Measurements from ENCODE around the gene KRTAP5-9.
A peak's percentile ranks its signal among the peaks of the same experiment; 100 is the strongest.
"Not testable (repeated sequence)": the region's sequence is repeated elsewhere in the genome, so short reads cannot be mapped to it uniquely, and the experiment has no call there.

Gene KRTAP5-9

DNA sequence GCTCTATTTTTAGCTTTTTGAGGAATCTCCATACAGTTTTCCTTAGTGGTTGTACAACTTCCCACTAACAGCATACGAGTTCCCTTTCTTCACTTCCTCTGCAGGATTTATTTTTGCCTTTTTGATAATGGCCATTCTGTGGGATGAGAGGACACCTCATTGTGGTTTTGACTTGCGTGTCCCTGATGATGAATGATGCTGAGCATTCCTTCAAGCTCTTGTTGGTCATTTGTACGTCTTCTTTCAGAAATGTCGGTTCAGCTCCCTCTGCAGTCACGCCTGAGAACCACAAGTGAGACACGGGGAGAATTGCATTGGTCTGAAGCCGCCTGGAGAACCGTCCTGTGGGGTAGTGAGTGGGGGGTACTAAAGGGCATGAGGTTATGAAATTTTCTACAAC, 15.2 kb downstream of the KRTAP5-9 start:
- peak; percentile 95 for DNase-seq

DNA sequence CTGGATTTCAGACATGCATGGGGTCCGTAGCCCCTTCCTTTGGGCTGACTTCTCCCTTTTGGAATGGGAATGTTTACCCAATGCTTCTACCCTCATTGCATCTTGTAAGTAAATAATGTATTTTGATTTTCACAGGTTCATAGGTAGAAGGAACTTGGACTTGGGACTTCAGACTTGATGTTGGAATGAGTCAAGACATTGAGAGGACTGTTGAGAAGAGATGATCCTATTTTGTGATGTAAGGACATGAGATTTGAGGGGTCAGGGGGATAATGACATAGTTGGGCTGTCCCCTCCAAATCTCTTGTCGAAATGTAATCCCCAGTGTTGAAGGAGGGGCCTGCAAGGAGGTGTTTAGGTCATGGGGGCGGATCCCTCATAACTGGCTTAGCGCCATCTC, 16.2 kb downstream of the KRTAP5-9 start:
- no peak for DNase-seq

DNA sequence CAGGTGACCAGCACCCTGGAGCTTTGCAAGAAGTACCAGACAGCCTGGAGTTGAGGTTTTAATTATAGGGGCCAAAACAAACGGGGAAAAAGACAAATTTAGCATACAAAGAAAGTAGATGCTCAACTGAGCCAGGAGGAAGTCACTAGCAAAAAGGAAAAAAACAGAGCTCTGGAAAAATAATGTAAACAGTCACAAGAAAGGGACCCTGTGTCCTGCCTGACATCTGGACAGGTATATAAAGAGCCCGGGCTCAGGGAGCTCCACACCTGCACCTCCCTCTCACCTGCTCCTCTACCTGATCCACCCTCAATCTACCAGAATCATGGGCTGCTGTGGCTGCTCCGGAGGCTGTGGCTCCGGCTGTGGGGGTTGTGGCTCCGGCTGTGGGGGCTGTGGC, 17.0 kb downstream of the KRTAP5-9 start, which contains the start of gene KRTAP5-10:
Gene KRTAP5-10, plus strand, starts transcription at position 301 of the 400 bp plus-strand sequence. Its CDS starts 25 bp downstream, at position 326.
- DNase-seq = no peak

DNA sequence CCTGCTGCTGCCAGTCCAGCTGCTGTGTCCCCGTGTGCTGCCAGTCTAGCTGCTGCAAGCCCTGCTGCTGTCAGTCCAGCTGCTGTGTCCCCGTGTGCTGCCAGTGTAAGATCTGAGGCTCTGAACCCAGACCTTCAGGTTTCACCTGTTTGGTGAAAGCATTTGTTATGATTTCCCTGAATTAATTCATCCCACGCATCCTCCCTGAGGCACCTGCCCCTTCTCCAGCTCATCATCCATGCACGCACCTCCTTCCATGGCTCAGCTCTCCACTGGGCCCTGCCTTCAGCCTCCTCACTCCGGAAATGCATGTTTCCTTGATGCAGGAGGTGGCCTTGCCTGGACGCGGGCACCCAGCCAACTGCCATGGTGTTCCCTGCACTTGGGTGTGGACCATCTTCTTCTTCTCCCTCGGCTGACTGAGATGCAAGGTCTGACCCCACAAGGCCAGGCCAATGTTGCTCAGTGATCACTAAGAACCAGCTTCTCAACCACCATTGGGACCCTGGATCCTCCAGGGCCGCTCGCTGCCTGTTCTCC, 17.9 kb downstream of the KRTAP5-9 start:
- DNase-seq = no peak

DNA sequence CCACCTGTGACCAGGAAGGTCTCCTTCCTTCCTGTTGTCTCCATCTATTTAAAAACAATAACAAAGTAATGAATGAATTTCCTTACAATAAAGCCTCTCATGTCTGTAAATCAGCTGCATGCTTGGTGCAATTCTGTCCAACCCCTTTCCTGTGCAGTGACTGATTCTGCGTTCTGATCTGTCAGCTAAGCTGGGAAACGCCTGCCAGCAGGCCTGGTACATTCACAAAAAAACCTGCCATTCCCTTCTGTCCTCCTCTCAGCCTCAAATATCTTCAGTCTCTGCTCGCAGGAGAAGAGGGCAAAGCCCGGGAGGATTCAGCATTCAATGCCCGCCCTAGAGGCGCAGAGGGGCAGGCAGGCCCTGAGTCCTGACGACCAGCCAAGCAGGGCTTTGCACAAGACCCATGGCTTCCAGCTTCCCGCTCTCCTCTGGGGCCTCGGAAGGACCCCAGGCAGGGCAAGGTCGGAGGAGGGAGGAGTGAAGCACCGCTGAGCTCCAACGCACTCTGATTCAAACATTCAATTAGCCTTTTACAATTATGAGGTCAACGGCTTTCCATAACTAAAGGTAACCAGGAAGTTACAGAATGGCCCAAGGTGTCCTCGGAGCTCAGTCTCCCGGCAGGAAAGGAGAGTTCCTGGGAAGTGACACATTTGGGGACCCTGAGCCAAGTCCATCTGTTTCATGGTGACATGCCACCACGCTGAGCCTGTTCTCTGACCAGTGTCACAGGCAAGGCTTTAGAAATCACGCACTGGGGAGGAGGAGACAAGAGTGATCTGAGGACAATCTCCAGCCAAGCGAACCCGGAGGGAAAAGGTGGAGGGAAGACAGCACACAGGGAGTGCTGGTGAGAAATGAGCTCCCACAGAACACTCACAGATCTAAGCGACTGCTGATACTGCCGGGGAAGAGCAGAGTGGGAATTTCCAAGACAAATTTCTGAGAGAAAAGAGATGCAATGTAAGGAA, 18.7 kb downstream of the KRTAP5-9 start:
- DNase-seq = not testable (repeated sequence)

DNA sequence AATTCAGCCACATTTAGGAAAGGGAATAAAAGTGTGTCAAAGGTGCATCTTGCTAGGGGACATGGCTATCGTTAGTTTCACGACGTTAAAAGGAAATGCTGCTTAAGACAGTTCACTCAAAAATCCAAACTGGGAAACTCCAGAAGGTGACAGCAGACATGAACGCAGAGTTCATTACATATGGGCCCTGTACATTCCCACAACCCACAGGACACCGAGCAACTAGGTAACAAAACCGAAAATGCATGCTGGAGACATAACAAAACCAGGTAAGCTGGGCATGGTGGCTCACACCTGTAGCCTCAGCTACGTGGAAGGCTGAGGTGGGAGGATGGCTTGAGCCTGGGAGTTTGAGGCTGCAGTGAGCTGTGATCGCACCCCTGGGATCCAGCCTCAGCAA, 19.4 kb downstream of the KRTAP5-9 start:
- not testable (repeated sequence) for DNase-seq

DNA sequence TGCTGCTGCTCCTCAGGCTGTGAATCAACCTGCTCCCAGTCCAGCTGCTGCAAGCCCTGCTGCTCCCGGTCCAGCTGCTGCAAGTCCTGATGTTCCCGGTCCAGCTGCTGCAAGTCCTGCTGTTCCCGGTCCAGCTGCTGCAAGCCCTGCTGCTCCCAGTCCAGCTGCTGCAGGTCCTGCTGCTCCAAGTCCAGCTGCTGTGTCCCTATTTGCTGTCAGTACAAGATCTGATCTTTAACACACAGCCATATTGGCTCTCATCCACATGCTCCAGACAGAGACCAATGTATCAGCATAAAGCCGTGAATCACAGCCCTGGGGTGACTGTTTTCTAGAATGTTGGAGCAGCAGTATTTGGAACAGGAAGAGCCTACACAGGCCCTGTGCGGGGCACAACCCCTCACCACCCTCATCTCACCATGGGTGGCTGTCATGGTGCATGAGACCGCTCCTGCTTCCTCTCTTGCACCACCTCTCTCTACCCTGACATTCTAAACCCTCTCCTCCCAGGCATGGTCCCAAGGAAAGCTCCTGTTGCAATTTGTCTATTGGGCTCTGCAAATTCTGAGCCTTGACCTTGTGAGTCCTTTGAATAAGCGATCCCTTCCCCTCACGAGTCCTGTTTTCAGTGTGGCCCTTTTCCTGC, 20.6 kb downstream of the KRTAP5-9 start:
- no peak for DNase-seq

DNA sequence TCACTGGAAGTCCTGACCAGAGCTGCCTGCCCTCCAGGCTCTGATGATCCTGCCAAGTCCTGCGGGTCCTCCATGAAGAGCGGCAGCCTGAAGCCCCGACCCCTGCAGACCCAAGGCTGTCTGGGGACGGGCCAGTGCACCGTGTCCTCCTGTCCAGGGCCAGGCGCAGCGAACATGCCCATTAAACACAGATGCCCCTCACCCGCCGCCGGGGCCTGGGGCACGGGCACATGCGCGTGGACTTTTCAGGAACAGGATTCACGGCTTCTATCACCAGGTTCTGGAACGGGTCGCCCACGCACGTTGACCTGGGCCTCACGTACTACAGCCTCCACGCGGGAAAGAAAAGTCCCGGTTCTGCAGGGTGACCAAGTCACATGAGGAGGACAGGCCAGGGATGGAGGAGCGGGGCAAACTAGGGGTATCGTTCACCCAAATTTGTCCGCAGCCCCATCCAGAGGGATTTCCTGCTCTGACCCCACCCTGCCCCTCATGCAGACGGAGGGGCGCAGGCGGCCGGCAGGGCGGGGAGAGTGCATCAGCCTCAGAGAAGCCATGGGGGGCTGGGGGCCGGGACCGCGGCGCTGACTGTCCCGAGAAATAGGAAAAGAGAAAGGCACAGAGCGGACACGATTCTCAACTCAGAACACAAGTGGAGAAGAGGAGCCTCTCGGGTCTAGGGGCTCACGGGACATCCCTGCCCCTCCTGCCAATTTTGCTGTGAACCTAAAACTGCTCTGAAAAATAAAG, 23.1 kb downstream of the KRTAP5-9 start:
- not testable (repeated sequence) for DNase-seq

DNA sequence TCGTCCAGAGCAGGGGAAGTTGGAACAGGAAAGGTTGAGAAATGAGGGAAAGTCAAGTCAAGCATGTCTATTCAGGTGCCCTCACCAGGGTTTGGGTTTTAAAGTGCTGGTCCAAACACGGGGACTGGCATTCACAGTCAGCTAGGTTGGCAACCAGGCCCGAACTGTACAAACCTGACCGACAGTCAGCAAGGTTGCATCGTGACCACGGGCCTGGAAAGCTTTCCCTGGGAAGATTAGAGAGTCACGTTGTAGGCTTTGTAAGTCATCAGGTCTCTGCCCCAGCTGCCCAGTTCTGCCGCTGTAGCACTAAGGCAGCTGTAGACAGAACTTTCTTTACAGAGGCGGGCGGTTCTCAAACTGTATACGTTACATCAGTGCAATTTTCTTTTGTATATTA, 24.6 kb downstream of the KRTAP5-9 start:
- no peak for DNase-seq

DNA sequence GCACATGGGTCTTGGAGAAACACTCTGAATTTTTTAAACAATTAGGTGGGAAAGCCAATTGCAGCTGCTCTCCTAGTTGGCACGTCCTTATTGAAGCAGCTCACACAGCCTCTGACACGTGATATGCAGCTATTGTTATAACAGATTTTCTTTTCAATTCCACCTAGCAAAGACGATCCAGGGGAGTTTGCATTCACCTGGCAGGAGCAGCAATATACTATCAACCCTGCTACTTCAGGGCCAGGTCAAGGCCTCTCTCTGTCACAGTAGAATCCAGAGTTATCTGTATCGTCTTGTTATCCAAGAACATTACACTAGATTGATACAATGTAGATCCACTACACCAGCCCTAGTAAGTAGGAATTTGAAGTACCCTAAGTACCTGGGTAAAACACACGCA, 26.2 kb downstream of the KRTAP5-9 start:
- DNase-seq = no peak

DNA sequence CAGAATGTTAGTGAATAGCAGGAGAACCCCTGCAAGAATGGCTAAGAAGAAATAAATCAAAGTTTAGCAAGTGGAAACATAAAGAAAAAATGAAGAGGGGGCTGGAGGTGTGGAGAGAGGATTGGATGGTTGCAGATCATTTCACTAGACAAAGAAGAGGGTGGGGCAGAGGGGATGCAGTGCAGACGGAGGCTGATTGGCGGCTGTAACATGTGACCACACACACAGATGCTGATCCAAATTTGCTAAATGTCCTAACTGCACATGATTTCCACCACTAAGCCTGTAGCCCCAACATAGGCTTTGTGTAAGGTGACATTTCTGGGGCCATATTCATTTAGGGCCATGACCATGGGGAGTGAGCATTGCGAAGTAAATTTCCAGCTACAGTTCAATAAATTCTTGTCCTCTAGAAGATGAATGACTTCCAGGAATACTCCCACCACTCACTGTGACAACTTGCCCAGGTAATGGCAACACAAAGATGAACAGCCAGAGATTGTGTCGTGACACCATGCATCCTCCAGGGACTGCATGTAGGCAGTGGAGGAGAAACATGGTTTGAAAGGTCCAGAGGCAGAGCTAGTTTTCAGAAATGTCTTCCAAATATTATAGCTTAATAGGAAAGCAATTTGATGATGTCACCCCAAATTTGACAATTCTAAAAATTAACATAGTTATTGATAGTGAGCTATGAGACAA, 27.7 kb downstream of the KRTAP5-9 start:
- DNase-seq = no peak

DNA sequence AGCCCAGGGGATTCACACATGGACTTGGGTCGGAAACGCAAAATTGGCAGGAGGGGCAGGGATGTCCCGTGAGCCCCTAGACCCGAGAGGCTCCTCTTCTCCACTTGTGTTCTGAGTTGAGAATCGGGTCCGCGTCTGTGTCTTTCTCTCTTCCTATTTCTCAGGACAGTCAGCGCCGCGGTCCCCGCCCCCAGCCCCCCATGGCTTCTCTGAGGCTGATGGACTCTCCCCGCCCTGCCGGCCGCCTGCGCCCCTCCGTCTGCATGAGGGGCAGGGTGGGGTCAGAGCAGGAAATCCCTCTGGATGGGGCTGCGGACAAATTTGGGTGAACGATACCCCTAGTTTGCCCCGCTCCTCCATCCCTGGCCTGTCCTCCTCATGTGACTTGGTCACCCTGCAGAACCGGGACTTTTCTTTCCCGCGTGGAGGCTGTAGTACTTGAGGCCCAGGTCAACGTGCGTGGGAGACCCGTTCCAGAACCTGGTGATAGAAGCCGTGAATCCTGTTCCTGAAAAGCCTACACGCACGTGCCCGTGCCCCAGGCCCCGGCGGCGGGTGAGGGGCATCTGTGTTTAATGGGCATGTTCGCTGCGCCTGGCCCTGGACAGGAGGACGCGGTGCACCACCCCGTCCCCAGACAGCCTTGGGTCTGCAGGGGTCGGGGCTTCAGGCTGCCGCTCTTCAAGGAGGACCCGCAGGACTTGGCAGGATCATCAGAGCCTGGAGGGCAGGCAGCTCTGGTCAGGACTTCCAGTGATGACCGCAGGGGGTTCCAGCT, 28.7 kb downstream of the KRTAP5-9 start:
- not testable (repeated sequence) for DNase-seq

DNA sequence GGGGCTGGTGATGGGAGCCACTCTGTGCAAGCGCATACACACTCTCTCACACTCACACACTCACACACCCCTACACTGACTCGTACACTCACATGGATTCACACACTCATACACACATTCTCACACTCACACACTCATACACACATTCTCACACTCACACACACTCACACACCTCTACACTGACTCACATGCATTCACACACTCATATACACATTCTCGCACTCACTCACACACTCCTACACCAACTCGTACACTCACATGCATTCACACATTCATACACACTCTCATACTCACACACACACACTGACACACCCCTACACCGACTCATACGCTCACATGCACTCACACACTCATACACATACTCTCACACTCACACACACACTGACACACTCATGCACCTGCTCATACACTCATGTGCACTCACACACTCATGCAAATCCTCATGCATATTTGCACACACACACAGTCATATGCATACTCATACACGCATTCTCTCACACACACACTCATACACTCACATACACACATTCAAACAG, 29.3 kb downstream of the KRTAP5-9 start:
- no peak for DNase-seq

DNA sequence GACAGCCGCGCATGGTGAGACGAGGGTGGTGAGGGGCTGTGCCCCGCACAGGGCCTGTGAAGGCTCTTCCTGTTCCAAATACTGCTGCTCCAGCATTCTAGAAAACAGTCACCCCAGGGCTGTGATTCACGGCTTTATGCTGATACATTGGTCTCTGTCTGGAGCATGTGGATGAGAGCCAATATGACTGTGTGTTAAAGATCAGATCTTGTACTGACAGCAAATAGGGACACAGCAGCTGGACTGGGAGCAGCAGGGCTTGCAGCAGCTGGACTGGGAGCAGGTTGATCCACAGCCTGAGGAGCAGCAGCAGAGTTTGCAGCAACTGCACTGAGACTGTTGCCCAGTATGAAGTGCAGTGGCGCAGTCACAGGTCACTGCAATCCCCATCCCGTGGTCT, 31.3 kb downstream of the KRTAP5-9 start:
- DNase-seq = not testable (repeated sequence)

DNA sequence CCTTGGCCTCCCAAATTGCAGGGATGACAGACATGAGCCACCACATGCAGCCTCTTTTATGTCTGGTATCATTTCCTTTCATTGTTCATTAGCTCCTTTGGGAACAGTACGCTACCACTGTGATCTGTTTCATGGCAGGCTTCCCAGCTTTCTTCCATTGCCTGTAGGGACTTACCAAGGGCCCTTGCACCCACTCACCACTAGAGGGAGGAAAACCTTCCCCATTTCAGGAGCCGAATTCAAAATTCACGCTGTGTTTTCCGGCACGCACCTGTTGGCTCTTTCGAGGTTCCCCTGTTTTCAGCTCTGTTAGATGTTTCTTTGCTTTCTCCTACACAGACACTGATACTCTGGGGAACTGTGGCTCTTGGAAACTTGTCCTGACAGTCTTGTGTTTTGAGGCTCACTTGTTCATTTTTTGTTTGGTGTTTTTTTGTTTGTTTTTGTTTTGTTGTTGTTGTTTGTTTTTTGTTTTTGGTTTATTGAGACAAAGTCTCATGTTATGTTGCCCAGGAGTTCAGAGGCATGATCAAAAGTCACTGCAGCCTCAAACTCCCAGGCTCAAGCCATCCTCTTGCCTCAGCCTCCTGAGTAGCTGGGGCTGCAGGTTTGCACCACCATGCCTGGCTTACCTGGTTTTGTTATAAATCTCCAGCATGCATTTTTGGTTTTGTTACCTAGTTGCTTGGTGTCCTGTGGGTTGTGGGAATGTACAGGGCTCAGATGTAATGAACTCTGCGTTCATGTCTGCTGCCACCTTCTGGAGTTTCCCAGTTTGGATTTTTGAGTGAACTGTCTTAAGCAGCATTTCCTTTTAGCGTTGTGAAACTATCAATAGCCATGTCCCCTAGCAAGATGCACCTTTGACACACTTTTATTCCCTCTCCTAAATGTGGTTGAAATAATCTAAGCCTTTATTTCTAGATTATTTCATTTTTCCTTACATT, 32.1 kb downstream of the KRTAP5-9 start:
- DNase-seq = peak; percentile 93

DNA sequence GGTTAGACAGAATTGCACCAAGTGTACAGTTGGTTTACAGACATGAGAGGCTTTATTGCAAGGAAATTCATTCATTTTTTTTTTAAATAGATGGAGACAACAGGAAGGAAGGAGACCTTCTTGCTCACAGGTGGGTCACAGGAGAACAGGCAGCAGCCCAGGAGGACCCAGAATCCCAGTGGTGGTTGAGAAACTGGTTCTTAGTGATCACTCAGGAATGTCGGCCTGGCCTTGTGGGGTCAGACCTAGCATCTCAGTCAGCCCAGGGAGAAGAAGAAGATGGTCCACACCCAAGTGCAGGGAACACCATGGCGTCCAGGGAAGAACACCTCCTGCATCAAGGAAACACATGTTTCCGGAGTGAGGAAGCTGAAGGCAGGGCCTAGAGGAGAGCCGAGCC, 33.6 kb downstream of the KRTAP5-9 start:
- no peak for DNase-seq

DNA sequence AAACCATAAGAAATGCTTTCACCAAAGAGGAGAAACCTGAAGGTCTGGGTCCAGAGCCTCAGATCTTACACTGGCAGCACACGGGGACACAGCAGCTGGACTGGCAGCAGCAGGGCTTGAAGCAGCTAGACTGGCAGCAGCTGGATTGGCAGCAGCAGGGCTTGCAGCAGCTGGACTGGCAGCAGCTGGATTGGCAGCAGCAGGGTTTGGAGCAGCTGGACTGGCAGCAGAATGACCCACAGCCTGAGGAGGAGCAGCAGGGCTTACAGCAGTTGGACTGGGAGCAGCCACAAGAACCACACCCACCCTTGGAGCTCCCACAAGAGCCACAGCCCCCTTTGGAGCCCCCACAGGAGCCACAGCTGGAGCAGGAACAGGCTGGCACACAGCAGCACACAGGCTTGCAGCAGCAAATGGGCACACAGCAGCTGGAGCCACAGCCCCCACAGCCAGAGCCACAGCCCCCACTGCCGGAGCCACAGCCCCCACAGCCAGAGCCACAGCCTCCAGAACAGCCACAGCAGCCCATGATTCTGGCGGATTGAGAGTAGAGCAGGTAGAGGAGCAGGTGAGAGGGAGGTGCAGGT, 34.2 kb downstream of the KRTAP5-9 start, which contains the start of gene KRTAP5-11:
Gene KRTAP5-11, minus strand, starts transcription at position 567 of the 587 bp plus-strand sequence. Its CDS starts 38 bp downstream, at position 529.
- DNase-seq = no peak

DNA sequence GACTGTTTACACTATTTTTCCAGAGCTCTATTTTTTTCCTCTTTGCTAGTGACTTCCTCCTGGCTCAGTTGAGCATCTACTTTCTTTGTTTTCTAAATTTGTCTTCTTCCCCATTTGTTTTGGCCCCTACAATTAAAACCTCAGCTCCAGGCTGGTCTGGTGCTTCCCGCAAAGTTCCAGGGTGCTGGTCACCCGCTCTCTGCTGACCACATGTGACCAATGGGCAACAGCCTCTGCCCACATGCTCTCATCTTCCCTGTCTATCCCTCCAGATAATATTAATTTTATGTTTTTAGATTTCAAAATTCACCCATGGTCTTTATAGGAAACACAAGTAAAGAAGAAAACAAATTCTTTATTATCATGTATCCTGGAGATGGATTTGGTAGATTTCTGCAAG, 34.7 kb downstream of the KRTAP5-9 start:
- not testable (repeated sequence) for DNase-seq

DNA sequence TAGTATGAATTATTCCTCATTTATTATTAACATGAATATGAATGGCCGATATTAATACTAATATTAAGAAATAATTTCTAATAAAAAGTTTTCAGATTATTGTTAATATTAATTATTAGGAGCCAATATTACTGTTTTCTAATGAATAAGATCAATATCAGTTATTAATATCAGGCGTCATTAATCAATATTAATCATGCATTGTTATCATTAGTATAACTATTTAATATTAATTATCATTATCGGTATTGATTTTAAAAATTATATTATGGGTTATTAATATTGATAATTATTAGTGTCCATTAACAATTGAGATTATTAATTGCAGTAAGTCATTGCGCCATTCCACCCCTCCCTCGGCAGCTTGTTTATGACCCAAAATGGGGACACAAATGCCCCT, 37.5 kb downstream of the KRTAP5-9 start:
- not testable (repeated sequence) for DNase-seq

Measured in OCI-M1 (cell line).